Activated T-cell treated with anti-CD3 and anti-CD28 coated beads, Interleukin-2, amount 50 U/mL, for 1 hour (primary cell): ENCODE measurements around the gene COPA.

ENCODE experiments used
- DNase-seq: peaks from one replicate; pipeline ENCODE4 v3.0.0-alpha.2; 2020

The COPA gene

DNA sequence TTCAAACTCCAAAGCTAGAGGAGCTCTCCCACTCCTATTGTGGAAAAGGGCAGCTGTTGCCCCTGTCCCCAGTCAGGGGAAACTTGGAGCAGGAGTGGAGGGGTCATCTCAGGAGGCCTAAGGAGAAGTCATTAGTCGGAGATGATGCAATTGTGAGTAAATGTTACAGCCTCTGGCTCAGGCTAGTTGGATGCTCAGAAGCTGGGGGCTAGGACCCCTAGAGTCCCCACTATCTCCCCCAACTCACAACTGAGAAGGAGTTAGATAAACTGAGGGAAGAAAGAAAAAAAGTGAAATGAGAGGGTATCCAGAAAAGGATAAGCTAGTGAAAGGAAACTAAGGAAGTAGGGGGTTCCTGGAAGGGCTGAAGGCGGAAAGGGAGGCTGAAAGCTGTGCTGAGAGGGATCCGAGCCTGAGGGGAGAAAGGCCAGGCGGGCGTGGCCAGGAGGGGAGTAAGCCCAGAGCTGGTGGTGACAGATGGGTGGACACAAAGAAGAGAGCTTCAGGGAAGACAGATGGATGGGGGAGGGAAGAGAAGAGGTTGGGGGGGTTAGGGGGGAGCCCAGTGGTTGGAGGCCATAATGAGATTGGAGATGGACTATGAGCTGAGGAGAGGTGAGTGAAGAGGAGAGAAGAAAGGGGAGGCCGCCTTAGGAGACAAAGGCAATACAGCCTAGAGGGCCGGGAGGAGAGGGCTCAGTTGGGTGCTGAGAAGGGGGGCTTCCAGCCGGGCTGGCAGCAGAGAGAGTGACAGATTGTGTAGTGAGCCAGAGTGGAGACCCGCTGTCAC, 19.3 kb upstream of the COPA start:
- no peak for DNase-seq

DNA sequence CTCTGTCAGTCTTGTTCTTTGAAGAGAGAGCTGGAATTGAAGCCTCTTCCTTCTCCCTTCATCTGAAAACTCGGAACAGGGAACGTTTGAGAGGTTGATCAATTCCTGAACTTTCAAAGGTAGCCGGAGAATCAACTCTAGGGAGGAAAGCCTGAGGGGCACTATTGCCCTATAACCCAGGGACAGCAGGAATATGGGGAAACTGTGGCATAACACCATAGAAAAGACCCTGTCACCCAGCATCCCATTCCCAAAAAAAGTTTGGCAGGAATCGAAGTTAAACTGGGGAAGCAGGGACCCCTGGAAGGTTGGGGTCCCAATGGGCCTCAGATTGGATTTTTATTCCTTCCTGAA, 18.7 kb upstream of the COPA start:
- no peak for DNase-seq

DNA sequence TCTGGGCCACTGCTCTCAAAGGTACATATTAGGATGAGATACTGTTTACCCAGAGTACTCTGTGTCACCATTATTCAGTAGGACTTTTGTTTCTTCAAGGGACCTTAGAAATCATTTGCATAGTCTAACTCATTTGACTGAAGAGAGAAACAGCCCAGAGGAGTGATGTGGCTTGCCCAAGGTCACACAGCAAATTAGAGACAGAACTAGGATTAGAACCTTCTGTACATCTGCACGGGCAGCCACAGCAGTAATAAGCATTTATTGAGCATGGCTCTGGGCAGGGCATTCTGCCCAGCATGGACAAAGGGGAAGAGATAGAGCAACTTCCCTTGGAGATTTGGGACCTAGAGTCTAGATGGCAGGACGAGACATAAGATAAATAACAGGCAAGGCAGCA, 18.1 kb upstream of the COPA start:
- no peak for DNase-seq

DNA sequence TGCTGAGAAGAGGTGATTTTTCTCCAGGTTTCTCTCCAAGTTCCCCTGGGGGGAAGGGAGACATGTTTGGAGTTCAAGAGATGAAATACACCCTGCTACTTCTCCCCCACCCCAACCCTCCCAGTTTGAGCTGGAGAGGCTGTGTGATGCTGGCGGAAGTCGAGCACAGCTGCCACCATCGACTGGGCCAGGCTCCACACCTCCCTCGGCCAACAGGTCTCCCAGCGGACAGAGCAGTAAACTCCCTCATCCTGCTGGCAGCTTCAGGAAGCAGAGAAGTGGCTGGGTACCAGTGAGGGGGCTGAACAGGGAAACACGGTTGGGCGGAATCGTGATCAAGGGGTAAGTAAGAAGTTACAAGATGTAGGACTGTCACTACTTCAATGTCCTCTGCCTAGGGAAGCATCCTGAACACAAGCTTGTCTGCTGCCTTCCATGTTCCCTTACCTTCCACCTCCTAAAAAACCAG, 17.2 kb upstream of the COPA start:
- no peak for DNase-seq

DNA sequence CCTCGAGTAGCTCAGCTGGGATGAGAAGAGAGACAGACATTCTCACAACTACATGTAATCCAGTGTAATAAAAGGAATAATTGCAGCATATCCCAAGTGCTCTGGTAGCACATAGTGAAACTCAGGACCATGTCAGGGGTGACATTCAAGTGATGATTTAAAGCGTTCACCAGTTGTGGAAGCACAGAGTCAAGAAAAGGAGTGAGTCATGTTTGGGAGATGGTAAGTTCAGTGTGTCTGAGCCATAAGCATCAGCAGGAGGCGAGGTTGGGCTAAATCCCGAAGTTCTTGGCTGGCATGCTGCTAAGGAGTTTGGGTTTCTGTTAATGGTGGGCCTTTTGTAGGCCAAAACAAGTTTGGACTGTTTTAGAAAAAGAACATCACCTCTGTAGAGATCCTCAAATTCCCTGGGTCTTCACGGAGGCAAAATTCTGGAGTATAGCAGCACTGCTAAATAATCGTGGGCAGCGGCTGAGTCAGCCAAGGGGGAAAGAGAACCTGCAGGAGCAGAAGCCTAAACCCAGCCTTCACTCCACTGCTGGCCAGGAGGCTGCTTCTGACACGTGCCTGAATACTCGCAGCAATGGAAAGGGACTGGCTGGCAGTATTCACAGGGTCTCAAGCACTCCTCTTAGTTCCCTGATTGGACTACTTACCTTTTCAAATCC, 16.6 kb upstream of the COPA start:
- DNase-seq, result no peak

DNA sequence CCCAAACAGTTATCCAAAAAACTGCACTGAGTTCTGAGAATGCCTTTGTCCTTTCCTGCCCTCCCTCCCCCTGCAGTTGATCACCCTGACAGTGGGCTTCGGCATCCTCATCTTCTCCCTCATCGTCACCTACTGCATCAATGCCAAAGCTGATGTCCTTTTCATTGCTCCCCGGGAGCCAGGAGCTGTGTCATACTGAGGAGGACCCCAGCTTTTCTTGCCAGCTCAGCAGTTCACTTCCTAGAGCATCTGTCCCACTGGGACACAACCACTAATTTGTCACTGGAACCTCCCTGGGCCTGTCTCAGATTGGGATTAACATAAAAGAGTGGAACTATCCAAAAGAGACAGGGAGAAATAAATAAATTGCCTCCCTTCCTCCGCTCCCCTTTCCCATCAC, 15.0 kb upstream of the COPA start:
- no peak for DNase-seq

DNA sequence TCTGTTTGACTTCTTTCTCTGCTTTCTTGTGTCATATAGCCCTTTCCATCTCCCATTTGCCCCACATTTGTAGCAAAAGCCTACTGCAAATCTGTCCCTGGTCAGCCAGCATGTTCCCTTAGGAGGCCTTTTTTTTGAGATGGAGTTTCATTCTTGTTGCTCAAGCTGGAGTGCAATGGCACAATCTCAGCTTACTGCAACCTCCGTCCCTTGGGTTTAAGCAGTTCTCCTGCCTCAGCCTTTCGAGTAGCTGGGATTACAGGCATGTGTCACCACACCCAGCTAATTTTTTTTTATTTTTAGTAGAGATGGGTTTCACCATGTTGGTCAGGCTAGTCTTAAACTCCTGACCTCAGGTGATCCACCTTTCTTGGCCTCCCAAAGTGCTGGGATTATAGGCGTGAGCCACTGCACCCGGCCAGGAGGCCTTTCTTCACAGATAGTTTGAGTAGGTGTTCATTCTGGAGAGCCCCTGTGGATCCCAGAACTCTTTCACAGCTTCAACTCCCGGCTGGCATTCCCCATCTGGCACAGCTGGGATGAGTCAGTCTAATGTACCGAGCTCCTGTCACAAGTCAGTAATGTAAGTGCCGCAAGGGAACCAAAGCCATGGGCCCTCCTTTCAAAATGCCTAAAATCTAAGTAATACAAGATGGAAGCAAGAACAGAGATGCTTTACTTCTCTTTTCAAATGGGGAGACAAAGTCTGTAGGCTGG, 14.4 kb upstream of the COPA start:
- no peak for DNase-seq

DNA sequence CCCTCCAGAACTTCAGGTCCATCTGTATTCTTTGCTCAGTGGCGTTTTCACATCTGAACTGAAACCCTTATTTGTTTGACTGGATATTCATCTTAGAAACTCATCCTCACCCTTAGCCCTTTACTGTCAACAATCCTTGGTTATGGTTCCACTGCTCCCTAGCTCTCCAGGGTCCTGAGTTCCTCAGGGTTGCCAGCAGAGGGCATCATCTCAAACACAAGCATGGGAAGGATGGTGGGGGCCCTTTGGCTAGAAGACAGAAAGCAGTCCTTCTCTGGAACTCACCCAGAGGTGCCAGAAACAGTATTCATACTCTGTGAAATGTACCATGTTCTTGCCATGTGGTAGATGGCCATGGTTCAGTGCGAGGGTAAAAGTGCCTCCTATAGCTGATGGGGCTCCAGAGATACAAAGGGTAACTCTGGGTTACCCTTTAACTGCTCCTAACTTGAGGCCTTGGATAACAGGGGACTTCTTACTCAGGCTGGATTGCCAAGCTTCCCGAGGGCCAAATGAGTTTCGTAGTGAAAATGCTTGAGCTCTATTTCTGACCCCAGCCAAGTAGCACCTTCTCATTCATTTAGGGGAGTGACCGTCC, 11.4 kb upstream of the COPA start:
- DNase-seq, result no peak

DNA sequence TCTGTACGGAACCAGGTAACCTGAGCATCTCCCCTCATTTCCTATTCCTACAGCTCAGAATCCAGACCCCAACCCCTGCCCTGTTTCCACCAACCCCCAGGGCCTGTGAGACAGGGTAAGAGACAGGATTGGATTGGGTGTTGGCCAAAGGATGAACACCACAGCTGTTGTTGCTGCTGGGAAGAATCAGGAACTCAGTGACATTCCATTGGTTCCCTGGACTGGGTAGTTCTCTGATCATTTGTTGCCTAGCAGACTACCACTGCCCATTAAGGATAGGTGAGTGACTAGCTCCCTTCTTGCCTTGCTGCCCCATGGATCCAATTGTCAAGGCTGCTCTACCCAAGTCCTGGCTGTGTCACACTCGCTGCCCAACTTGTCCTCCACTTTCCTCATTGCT, 10.2 kb upstream of the COPA start:
- DNase-seq, result no peak

DNA sequence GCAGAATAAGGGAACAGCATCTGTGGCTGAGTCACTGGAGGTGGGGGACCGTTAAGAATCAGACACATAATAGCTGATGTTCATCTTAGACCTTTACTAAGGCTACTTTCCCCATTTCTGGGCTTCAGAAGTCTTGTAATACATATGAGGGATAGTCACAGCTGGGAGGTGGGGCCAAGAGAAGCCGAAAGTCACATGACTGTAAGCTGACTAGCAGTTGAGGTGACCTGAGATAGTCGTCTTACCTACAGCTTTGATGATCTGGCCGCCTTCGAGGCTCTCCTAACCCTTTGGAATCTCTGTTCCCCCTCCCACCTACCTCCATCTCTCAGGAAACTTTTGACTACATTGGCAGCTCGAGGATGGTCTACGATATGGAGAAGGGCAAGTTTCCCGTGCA, 9.5 kb upstream of the COPA start:
- DNase-seq, result no peak

DNA sequence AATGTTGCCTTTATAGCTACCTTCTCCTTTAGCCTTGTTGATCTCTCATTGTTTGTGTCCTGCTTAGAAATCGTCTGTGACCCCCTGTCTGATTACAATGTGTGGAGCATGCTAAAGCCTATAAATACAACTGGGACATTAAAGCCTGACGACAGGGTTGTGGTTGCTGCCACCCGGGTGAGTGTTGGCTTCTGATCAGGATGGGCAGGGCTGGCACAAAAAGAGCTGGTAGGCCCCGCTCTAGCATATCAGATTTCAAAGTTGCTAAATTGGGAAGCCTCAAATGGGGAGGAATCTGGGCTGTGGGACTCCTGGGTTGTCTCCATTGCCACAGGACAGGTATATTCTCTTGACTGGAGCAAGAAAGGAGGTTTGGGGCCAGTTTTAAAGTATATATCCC, 8.6 kb upstream of the COPA start:
- DNase-seq, result no peak

DNA sequence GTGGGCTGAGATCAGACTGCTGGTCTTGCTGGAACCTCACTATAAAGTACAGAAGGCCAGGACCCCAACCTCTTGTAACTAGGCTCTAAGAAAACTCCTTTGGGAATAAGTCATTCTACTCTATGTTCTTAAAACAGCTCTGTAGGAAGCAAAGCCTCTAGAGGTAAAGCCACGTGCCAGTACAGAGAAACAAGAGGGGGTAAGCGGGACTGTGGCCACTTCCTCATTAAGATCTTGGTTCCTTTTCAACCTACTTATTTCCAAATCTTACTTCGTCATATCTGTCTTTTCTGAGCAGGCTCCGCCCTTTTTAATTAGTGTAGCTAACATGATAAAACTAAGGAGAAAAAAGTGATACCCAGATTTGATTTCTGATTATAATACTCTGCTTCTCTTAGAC, 3.9 kb upstream of the COPA start:
- no peak for DNase-seq

DNA sequence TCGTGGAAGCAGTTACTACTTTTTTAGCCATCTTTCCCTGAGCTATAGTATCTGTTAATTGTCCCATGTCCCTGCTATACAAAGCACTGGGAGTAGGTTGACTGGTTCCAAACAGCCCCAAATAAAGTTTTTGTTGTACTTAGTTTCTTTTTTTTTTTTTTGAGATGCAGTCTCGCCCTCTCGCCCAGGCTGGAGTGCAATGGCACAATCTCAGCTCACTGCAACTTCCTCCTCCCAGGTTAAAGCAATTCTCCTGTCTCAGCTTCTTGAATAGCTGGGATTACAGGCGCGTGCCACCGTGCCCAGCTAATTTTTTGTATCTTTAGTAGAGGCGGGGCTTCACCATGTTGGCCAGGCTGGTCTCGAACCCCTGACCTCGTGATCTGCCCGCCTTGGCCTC, 3.4 kb upstream of the COPA start:
- DNase-seq, result no peak

DNA sequence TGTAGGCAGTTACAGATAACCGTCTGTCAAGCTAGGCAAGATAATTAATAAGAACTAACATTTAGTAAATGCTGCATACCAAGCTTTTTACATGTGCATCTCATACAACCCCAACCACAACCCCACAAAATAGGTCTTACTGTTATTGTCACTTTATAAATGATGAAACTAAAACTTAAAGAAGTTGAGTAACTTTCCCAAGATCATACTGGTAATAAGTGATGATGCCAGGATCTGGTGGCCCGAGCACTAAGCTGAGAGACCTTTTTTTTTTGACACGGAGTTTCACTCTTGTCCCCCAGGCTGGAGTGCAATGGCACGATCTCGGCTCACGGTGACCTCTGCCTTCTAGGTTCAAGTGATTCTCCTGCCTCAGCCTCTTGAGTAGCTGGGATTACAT, 1.9 kb upstream of the COPA start:
- DNase-seq, result no peak

DNA sequence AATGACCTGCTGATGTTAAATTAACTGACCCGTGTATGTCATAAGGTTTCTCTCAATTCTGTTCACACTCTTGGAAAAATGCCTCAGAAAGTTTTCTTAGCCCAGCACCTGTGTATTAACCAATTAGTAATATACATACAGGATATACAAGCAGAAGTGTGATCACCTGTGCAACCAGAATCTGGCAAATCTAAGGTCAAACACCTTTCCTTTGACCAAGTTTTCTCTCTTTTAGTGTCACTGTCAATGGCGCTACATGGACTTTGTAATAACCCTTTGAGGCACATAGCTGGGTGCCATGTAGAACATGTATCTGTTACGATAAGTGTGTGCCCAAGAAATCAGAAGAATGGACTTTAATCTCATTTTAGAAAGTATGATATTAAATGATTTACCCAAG, 1.2 kb upstream of the COPA start:
- no peak for DNase-seq

DNA sequence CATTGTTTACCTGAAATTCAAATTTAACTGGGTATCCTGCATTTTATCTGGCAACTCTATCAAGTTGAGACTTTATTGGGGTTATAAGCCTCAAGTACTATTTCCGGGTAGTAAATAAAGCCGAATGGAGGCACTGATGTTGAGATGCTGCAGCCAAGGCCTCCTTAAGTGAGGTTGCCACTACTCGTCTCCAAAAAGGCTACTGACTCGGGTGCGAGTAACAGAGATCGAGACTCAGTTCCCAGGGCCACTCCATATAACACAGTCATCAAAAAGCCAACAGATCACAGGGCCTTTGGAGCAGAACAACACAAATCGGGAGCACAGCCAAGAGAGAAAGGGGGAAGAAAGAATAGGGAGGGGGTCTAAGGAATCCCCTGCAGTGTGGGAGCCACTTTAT, 524 bp downstream of the COPA start:
- DNase-seq, result peak; percentile 40

DNA sequence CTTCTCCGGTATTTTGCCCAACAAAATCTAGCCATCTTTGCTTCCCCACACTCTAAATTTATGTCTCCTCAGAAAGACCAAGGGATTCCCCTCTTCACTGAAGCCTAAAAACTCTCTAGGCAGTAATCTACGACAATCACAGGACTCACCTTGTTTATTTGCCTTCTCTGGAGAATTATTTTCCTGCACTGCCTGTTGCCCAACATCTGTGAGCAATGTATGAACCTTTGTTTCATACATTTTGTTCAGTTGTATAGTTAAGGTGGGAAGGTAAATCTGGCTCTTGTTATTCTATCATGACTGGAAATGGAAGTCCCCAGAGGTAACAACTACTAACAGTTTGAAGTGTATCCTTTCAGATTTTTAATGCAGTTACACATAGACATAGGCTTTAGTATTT, 2.2 kb downstream of the COPA start:
- DNase-seq, result no peak

DNA sequence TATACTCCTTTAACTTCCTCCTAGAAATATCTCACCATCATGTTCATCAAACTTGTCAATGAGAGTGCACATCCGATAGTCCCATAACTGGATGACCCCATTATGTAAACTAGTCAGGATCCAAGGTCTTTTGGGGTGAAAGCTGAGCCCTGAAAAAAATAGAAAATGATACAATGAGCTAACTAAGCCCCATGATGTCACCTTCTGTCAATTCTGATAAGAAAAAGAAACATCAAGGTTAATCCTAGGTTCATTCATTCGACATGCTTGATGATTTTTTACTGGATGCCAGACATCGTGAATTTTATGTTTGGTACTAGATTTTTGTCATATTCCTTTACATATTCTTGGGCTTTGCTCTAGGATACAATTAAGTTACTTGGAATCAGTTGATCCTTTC, 2.9 kb downstream of the COPA start:
- no peak for DNase-seq

DNA sequence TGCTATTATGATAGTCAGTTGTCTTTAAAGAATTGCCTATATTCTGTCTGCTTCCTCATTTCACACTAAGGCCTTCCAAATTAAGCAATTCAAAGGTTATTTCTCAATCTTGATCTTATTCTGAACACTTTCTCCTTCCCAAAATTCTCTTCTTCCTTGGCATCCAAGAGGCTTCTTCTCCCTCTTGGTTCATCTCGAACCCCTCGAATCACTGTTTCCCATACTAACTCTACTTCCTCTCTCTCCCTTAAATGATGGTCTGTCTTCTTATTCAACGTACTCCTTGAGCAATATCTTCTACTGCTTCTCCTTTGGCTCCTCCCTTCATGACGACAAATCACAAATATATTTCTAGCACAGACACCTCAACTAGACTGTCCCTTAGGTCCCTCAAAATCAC, 4.5 kb downstream of the COPA start:
- DNase-seq, result no peak

DNA sequence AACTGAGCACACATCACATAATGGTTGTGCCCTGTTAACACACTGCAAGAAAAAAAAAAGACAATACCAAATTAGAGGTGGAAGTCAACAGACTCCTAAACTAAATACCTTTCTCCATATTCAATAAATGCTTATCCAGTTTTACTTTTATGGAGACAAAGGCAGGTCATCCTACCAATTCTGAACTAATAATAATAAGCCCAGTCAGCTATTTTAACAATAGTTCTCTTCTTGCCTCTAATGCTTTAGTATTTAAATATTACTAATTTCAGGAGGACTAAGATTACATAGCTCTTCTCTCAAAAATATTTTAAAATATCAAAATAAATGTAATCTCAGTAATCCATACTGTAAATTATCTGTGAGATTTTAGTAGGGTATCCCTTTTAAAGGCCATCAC, 10.5 kb downstream of the COPA start:
- DNase-seq, result no peak

DNA sequence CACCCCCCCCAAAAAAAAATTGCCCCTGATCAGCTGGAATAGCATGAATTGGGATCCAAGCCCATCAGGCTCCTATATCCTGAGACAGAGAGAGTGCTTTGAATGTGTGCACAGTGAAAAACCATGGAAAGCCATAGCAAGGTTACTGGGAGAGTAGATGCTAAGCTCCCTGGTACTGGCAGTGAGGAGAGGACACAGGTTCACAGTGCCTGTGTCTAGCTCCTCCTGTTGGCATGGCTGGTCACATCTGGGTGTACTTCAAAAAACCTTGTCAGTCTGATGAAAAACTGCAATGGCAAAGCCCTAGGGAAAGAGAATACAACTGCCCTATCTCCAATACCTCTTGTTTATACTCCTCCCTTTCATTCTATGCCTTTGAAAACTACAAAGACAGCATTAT, 12.9 kb downstream of the COPA start:
- no peak for DNase-seq

DNA sequence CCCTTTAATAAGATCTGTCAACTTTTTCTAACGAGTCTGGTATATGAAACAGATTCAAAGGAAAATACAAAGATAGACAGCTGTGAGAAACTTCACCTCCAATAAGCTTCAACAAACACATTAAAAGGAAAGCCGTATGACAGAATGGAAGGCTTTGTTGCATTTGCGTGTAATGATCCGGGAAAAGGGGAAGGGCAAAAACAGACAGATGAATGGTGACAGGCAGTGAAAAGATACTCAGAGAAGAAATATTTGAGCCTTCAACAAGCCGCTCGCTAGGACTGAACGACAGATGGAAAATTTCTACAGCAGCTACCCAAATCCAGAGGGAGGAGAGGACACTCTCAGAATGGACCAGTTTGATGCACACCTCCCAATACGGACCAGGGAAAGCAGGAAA, 14.9 kb downstream of the COPA start:
- no peak for DNase-seq

DNA sequence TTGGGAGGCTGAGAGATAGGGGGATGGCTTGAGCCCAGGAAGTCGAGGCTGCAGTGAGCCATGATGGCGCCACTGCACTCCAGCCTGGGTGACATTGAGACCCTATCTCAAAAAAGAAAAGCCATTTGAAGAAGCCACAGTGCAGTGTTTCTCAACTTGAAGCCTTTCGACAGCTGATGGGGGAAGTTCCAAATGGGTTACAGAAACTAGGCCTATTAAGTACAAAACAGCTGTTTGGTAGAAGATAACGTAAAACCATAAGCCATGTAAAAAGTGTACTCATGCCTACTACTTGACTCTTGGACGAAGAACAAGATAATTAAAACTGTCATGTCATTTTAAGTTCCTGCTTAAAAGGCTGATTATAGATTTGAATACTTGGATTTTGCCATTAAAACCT, 16.6 kb downstream of the COPA start:
- no peak for DNase-seq

DNA sequence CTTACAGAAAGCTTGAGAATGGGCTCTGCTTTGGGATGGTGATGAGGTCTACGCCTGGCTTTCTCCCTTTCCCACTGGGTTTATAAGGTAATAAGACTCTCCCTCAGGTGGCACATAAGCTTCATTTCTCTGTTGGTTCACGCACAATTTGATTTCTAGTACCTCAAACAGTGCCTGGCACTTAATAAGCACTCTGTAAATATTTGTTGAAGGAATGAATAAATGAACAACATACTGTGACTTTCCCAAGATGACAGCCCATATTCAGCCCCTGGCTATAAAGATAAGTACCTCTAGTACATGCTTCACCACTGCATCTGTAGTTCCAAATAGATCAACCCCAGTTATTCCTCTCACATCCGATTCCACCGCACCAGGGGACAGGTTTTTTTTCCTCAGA, 17.8 kb downstream of the COPA start:
- DNase-seq, result no peak
